DND-41 (cell line): ENCODE results near the gene COL9A3.

Experiments used
- EZH2 ChIP-seq: IDR thresholded peaks from 3 replicates; pipeline ENCODE4 v1.6.1; 2012; ENCODE audit warnings: borderline replicate concordance, low read depth, mild to moderate bottlenecking, moderate library complexity, low read length, inconsistent platforms; ENCODE audit not compliant: severe bottlenecking
- TF ChIP-seq, protein P1 (sequence below): IDR thresholded peaks from 2 replicates; pipeline ENCODE4 v1.5.1; 2012; ENCODE audit warnings: borderline replicate concordance, low read length, moderate library complexity, mild to moderate bottlenecking; ENCODE audit not compliant: poor library complexity, severe bottlenecking; ENCODE audit errors: extremely low read depth

DNA sequence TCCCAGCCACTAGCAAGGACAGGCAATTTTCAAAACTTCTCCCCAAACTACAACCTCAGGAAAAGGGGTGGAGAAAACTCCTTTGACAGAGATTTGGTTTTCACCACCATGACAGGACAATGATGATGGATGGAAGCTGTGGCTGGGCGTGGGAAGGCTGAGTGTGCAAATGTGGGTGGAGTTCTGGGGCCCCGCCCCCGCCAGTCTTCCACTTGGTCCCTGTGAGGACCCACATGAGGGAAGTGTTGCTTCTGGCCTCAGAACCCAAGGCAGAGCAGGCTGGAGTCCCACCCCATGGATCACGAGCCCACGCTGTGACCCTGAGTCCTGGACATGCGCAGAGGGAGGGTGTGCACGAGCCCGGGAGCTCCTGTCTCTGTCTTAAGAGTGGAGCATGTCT lies 42.1 kb upstream of the COL9A3 start:
- TF ChIP-seq, protein P1, sequence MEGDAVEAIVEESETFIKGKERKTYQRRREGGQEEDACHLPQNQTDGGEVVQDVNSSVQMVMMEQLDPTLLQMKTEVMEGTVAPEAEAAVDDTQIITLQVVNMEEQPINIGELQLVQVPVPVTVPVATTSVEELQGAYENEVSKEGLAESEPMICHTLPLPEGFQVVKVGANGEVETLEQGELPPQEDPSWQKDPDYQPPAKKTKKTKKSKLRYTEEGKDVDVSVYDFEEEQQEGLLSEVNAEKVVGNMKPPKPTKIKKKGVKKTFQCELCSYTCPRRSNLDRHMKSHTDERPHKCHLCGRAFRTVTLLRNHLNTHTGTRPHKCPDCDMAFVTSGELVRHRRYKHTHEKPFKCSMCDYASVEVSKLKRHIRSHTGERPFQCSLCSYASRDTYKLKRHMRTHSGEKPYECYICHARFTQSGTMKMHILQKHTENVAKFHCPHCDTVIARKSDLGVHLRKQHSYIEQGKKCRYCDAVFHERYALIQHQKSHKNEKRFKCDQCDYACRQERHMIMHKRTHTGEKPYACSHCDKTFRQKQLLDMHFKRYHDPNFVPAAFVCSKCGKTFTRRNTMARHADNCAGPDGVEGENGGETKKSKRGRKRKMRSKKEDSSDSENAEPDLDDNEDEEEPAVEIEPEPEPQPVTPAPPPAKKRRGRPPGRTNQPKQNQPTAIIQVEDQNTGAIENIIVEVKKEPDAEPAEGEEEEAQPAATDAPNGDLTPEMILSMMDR, result no peak
- TF ChIP-seq EZH2, result no peak
